ENCODE data around the gene PFN3.

PFN3 gene

GRCh38 chr5:177359860-177360259, 40.6 kb downstream of the PFN3 start:
- DNase-seq (ENCODE audit: low read depth), result no peak

GRCh38 chr5:177359451-177359851, 41.0 kb downstream of the PFN3 start:
- DNase-seq (ENCODE audit: low read depth), result no peak

- DNase-seq (ENCODE audit: low read depth), result no peak
Measured at GRCh38 chr5:177358370-177358819, 42.1 kb downstream of the PFN3 start.

GRCh38 chr5:177357459-177358351, 42.8 kb downstream of the PFN3 start, which contains the start of gene RGS14:
RGS14 (plus strand) TSS chr5:177357924; CDS start chr5:177358025, 101 bp downstream.
- DNase-seq (ENCODE audit: low read depth), result peak; percentile 61

- no peak for DNase-seq (ENCODE audit: low read depth)
Measured at GRCh38 chr5:177357146-177357458, 43.4 kb downstream of the PFN3 start.

- no peak for DNase-seq (ENCODE audit: low read depth)
Measured at GRCh38 chr5:177356746-177357145, 43.7 kb downstream of the PFN3 start.

GRCh38 chr5:177355868-177356168, 44.6 kb downstream of the PFN3 start:
- DNase-seq (ENCODE audit: low read depth), result no peak

- no peak for DNase-seq (ENCODE audit: low read depth)
Measured at GRCh38 chr5:177355162-177355867, 45.1 kb downstream of the PFN3 start.

GRCh38 chr5:177354711-177355110, 45.8 kb downstream of the PFN3 start:
- no peak for DNase-seq (ENCODE audit: low read depth)

- no peak for DNase-seq (ENCODE audit: low read depth)
Measured at GRCh38 chr5:177354256-177354655, 46.2 kb downstream of the PFN3 start.

GRCh38 chr5:177353093-177353492, 47.4 kb downstream of the PFN3 start:
- DNase-seq (ENCODE audit: low read depth), result no peak

- DNase-seq (ENCODE audit: low read depth), result peak; percentile 97
Measured at GRCh38 chr5:177351392-177352329, 48.8 kb downstream of the PFN3 start, which contains the start of gene LMAN2. LMAN2 (minus strand) TSS chr5:177351668; CDS start chr5:177351647, 21 bp downstream.

- DNase-seq (ENCODE audit: low read depth), result no peak
Measured at GRCh38 chr5:177350776-177351391, 49.6 kb downstream of the PFN3 start.
